ACC112 (cell line): Measurements from ENCODE around the gene SS18L1.

Experiments
- H2AFZ ChIP-seq: fragments of 200-600 bp; sonication (generic); one replicate; pipeline ENCODE4 v1.6.0; 2017; ENCODE audit warnings: antibody characterized with exemption, low read length; ENCODE audit not compliant: unreplicated experiment
- H3K27ac ChIP-seq: fragments of 200-600 bp; sonication (generic); 2 replicates; pipeline ENCODE4 v1.5.1; 2014; ENCODE audit warnings: low read depth, mild to moderate bottlenecking, antibody characterized with exemption, low read length, moderate library complexity
- H3K27me3 ChIP-seq: fragments of 200-600 bp; sonication (generic); 2 replicates; pipeline ENCODE4 v1.6.1; 2014; ENCODE audit warnings: mild to moderate bottlenecking, antibody characterized with exemption, low read length, moderate library complexity, mixed read lengths; ENCODE audit not compliant: insufficient read depth
- H3K36me3 ChIP-seq: fragments of 200-600 bp; sonication (generic); 2 replicates; pipeline ENCODE4 v1.6.1; 2016; ENCODE audit warnings: mild to moderate bottlenecking, antibody characterized with exemption, low read length, moderate library complexity, mixed read lengths; ENCODE audit not compliant: insufficient read depth
- H3K4me1 ChIP-seq: fragments of 200-600 bp; sonication (generic); one replicate; pipeline ENCODE4 v1.6.1; 2016; ENCODE audit warnings: low read length, mixed read lengths; ENCODE audit not compliant: insufficient read depth, unreplicated experiment, control insufficient read depth
- H3K4me3 ChIP-seq: fragments of 200-600 bp; sonication (generic); 2 replicates; pipeline ENCODE4 v1.5.1; 2014; ENCODE audit warnings: mild to moderate bottlenecking, low read depth, low read length
- H3K79me2 ChIP-seq: fragments of 200-600 bp; sonication (generic); one replicate; pipeline ENCODE4 v1.6.0; 2016; ENCODE audit warnings: low read length; ENCODE audit not compliant: control insufficient read depth, unreplicated experiment, insufficient read depth

The SS18L1 gene

GRCh38 chr20:62205618-62206387, 62.2 kb downstream of the SS18L1 start:
- Histone ChIP-seq H3K36me3 (0 out of 2 replicates have a peak, but pooled peaks cover 3% of the 10 kb centered on the region), H3K27ac (no peak overlapping the region), H3K4me3 (no peak overlapping the region), H2AFZ (no peak overlapping the region), H3K27me3 (peaks cover 9% of the 10 kb centered on the region; the same call in 1 of the 2 replicates), H3K79me2 (no peaks in the 10 kb centered on the region), H3K4me1 (peaks cover 31% of the 10 kb centered on the region)

DNA sequence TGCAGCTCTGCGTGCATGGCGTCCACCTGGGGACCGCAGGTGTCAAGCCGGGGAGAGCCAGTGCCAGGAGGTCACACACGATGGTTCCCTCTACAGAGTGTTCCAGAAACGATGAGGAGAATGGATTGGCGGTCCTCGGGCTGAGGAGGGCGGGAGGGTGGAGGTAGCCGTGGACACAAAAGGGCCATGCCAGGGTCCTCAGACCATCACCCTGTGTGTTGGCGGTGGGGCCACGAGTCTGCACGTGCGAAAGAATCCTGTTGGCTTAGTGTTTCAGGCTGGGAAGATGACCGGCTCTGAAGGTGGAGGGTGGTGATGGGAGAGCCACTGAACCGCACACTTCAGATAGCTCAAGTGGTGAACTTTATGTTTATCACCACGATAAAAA, 62.8 kb downstream of the SS18L1 start:
- Histone ChIP-seq H3K27me3 (peaks cover 14% of the 10 kb centered on the region; the same call in 1 of the 2 replicates), H3K4me3 (no peak overlapping the region), H3K36me3 (no peaks in the 10 kb centered on the region), H3K4me1 (peaks cover 31% of the 10 kb centered on the region), H3K79me2 (no peaks in the 10 kb centered on the region), H2AFZ (no peak overlapping the region), H3K27ac (no peak overlapping the region)

- Histone ChIP-seq H2AFZ (no peak overlapping the region), H3K4me1 (peaks cover 17% of the 10 kb centered on the region), H3K36me3 (no peaks in the 10 kb centered on the region), H3K4me3 (no peak overlapping the region), H3K79me2 (no peaks in the 10 kb centered on the region), H3K27ac (no peak overlapping the region), H3K27me3 (peaks cover 22% of the 10 kb centered on the region; the same call in 1 of the 2 replicates)
Measured at GRCh38 chr20:62208061-62208794, 64.7 kb downstream of the SS18L1 start.

DNA sequence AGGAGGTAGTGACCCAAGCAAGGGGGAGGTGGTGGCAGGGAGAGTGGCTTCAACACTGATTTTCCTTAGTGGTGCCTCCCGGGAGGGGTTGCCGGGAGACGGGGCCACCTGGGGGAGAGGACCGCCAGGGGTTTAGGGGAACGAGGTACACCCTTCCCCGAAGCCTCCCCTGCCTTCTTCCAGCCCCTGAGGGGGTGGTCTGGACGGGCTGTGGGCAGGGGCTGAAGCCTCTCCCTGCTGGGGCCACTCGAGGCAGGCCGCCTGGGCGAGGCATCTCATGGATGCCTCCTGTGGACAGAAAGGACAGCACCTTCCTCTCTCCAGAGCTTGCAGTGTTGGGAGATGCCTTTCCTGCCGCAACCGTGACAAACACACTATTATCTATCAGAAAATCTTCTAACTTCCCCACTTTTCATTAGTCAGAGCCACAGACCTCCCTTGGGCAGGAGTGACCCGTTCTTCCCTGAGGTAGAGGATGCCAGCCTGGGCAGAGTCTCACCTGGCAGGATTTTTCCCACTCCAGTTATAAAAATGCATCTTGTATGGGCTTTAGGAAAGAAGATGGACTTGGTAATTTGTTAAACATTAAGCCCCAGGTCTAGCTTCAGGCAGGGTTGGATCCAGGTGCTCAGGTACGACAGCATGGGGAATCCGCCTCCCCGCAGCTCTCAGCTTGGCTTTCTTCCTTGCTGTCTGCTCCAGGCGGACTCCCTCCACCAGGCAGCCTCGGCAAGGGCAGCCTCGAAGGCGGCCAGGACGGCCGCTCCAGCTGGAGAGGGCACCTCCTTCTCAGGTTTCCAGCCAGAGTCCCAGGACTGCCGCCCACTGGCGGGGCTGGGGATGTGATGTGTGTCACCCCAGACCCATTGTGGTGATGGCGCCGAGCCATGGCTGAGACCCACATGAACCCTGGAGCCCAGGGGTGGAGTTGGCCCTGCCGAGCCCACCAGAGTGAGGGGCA, 65.5 kb downstream of the SS18L1 start:
- Histone ChIP-seq H3K36me3 (no peaks in the 10 kb centered on the region), H3K4me3 (no peak overlapping the region)

DNA sequence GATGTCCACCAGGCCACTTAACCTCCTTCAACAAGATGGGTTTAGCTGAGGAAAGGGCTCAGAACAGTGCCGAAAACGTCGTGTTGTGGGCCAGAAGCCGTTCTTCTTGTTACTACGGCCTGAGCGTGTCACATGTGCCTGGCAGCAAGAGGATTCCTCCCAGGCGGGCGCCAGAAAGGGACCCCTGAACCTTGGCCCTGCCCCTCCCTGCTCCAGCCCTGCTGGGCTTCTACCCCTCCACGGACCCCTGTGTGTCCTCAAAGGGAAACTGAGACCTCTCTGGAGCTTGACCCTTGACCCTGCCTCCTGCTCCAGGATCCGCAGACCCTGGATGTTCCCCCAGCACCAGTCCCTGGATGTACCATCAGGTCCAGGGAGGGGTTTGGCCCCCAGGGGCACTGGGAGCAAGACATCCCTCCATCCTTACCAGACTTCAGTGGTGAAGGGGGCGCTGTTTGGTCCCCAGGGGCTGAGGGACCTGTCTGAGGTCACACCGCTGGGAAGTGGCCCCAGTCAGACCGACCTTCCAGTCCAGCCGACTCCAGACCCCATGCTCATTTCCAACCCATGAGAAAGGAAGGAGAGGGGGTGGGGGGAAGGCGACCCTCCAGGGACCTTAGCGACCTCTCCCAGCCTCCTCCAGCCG, 66.4 kb downstream of the SS18L1 start:
- H3K4me3 ChIP-seq, result no peak overlapping the region
- no peak overlapping the region for H3K27ac ChIP-seq
- peaks cover 12% of the 10 kb centered on the region for H3K4me1 ChIP-seq

More for the DNA sequence above, 65.5 kb downstream of the SS18L1 start:
- Histone ChIP-seq H3K27ac (no peak overlapping the region), H2AFZ (no peak overlapping the region), H3K79me2 (no peaks in the 10 kb centered on the region), H3K4me1 (peaks cover 12% of the 10 kb centered on the region), H3K27me3 (peaks cover 26% of the 10 kb centered on the region)

DNA sequence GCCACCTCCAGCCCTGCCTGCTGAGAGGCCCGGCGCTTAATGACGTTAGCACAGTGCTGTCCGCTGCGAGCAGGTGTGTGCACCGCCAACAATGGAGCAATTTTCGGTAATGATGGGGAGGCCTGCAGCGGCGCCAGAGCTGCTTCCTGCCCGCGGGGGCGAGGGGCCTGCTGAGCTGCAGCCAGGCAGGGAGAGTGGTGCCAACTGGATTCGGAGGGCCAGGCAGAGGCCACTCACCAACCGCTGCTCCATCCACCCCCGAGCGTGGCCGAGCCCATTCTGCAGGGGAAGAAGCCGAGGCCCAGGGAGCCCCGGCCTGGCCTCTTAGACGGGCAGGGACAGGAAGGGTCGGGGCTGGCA, 66.9 kb downstream of the SS18L1 start:
- Histone ChIP-seq H3K4me3 (no peak overlapping the region), H3K36me3 (no peaks in the 10 kb centered on the region), H2AFZ (no peak overlapping the region), H3K27me3 (peaks cover 40% of the 10 kb centered on the region), H3K4me1 (peaks cover 12% of the 10 kb centered on the region), H3K79me2 (no peaks in the 10 kb centered on the region), H3K27ac (no peak overlapping the region)

More for the DNA sequence above, 66.4 kb downstream of the SS18L1 start:
- peaks cover 35% of the 10 kb centered on the region for H3K27me3 ChIP-seq
- H3K79me2 ChIP-seq, result no peaks in the 10 kb centered on the region
- no peak overlapping the region for H2AFZ ChIP-seq
- no peaks in the 10 kb centered on the region for H3K36me3 ChIP-seq

- no peak overlapping the region for H3K27ac ChIP-seq
- H2AFZ ChIP-seq, result no peak overlapping the region
- H3K79me2 ChIP-seq, result no peaks in the 10 kb centered on the region
- peaks cover 41% of the 10 kb centered on the region for H3K27me3 ChIP-seq
- H3K4me1 ChIP-seq, result peaks cover 12% of the 10 kb centered on the region
- H3K4me3 ChIP-seq, result no peak overlapping the region
- no peaks in the 10 kb centered on the region for H3K36me3 ChIP-seq
Measured at GRCh38 chr20:62211216-62211615, 67.6 kb downstream of the SS18L1 start.

DNA sequence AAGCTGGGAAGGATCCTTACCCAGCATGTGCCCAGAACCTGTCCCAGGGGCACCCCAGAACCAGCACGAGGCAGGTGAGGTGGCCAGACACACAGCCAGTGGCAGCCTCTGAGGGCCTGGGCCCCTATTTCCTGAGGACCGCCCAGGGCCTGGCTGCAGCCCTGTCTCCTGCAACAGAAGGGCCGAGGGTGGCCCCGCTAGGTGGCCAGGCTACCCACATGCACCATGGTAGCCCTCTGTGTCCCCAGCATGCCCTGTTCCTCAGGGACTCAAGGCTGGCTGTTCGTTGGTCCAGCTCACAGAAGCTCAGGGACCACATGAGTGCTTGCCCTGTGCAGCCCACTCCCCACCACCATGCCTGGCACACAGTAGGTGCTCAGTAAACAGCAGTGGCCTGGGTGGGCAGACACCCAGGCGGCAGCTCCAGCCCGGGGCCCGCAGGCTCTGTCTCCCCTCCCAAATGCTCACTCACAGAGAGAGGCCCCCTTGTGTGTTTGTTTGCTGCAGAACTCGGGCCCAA, 68.3 kb downstream of the SS18L1 start:
- Histone ChIP-seq H3K4me1 (peaks cover 12% of the 10 kb centered on the region), H3K79me2 (no peaks in the 10 kb centered on the region), H3K4me3 (no peak overlapping the region), H3K27me3 (peaks cover 44% of the 10 kb centered on the region), H2AFZ (no peak overlapping the region), H3K36me3 (no peaks in the 10 kb centered on the region), H3K27ac (no peak overlapping the region)

- H3K79me2 ChIP-seq, result no peaks in the 10 kb centered on the region
- no peak overlapping the region for H3K27ac ChIP-seq
- no peak overlapping the region for H3K4me3 ChIP-seq
- H3K27me3 ChIP-seq, result peaks cover 48% of the 10 kb centered on the region
- no peak overlapping the region for H2AFZ ChIP-seq
- no peaks in the 10 kb centered on the region for H3K36me3 ChIP-seq
- peaks cover 8% of the 10 kb centered on the region for H3K4me1 ChIP-seq
Measured at GRCh38 chr20:62212299-62212698, 68.7 kb downstream of the SS18L1 start.

DNA sequence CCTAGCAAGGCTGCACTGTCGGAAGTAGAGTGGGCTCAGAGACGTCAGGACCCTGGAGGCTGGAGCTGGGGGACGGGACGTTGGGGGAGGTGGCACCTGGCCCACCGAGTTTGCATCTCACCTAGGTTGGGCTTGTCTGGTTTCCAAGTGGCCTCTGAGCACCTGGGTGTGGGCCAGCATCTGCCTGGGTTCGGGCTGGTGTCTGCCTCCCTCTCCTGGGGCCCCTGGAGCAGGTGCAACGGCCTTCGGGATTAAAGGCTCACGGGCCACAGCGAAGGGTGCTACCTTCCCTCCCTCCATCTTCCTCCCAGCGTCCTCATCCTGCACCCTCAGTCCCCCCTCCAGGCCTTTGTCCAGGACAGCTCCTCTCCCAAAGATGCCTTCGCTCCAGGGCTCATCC, 70.5 kb downstream of the SS18L1 start:
- peaks cover 66% of the 10 kb centered on the region for H3K27me3 ChIP-seq
- H2AFZ ChIP-seq, result no peak overlapping the region
- no peaks in the 10 kb centered on the region for H3K36me3 ChIP-seq
- H3K4me1 ChIP-seq, result no peaks in the 10 kb centered on the region
- no peaks in the 10 kb centered on the region for H3K79me2 ChIP-seq
- H3K4me3 ChIP-seq, result no peak overlapping the region
- no peak overlapping the region for H3K27ac ChIP-seq
